Loucy (cell line): Measurements from ENCODE around the gene CCDC6.

Source experiments
- CTCF ChIP-seq: fragments of 200-600 bp; sonication (generic); conservative IDR thresholded peaks from 2 replicates; pipeline ENCODE4 v1.5.1; 2014; ENCODE audit warnings: mild to moderate bottlenecking, antibody characterized with exemption, low read length
- EZH2phosphoT487 ChIP-seq: fragments of 200-600 bp; IDR thresholded peaks from 2 replicates; pipeline ENCODE4 v1.6.1; 2018; ENCODE audit warnings: antibody characterized with exemption, mild to moderate bottlenecking, moderate library complexity, borderline replicate concordance

- TF ChIP-seq CTCF: no peak
- no peak for TF ChIP-seq EZH2phosphoT487
Measured at GRCh38 chr10:59857921-59858320, 48.4 kb downstream of the CCDC6 start.
